A172 (cell line): Measurements from ENCODE around the gene ILKAP. TPM values are rescaled to one million over a fixed set of nuclear protein-coding genes. Genes with fewer than 3 reads are reported as not detected.

Experiments
- DNase-seq: peaks from one replicate; pipeline ENCODE4 v3.0.0-alpha.2; 2015; ENCODE audit warnings: low spot score
- total RNA-seq: library from RNA; depleted of rRNA; stranded (reverse); fragments of >200 nt; shearing (Covaris generic); gene quantifications from 2 replicates; pipeline ENCODE4 v1.2.3, GENCODE V29; 2014

ILKAP gene
- total RNA-seq, 1 experiment from 2014 or later = 22.2 TPM

GRCh38 chr2:238137885-238138284, 65.6 kb downstream of the ILKAP start:
- DNase-seq = no peak

GRCh38 chr2:238136820-238137537, 66.5 kb downstream of the ILKAP start:
- no peak for DNase-seq

GRCh38 chr2:238135601-238136150, 67.8 kb downstream of the ILKAP start:
- DNase-seq = no peak

GRCh38 chr2:238134393-238134785, 69.1 kb downstream of the ILKAP start:
- no peak for DNase-seq

GRCh38 chr2:238133499-238134392, 69.7 kb downstream of the ILKAP start:
- DNase-seq = no peak

- DNase-seq = no peak
These were observed 70.7 kb downstream of the ILKAP start for GRCh38 chr2:238132463-238133450.

GRCh38 chr2:238131761-238132462, 71.6 kb downstream of the ILKAP start:
- no peak for DNase-seq

GRCh38 chr2:238130696-238131628, 72.5 kb downstream of the ILKAP start:
- DNase-seq = no peak

- no peak for DNase-seq
These were observed 73.3 kb downstream of the ILKAP start for GRCh38 chr2:238130111-238130695.

GRCh38 chr2:238129166-238130010, 74.1 kb downstream of the ILKAP start:
- DNase-seq = no peak

GRCh38 chr2:238128534-238129001, 74.9 kb downstream of the ILKAP start:
- DNase-seq = no peak

- DNase-seq = no peak
These were observed 75.4 kb downstream of the ILKAP start for GRCh38 chr2:238128061-238128440.

GRCh38 chr2:238127165-238128060, 76.1 kb downstream of the ILKAP start:
- no peak for DNase-seq

- no peak for DNase-seq
These were observed 76.7 kb downstream of the ILKAP start for GRCh38 chr2:238126775-238127164.

GRCh38 chr2:238126338-238126737, 77.2 kb downstream of the ILKAP start:
- no peak for DNase-seq

- no peak for DNase-seq
These were observed 78.2 kb downstream of the ILKAP start for GRCh38 chr2:238125127-238125885.
